H1 (cell line): ENCODE measurements around the gene DRC3. TPM values are rescaled to one million over a fixed set of nuclear protein-coding genes. Genes with fewer than 3 reads are reported as not detected.

ENCODE experiments used
- CTCF ChIA-PET: fragments of 300-600 bp; sonication (Branson Sonifier 250); formaldehyde crosslinking; loops from one replicate; lab custom pipeline; 2021; ENCODE audit not compliant: partially characterized antibody; lab: Charles Lee
- POLR2A ChIA-PET: fragments of 300-600 bp; sonication (Branson Sonifier 250); formaldehyde crosslinking; loops from one replicate; lab custom pipeline; 2021; ENCODE audit warnings: inconsistent platforms; ENCODE audit not compliant: partially characterized antibody; lab: Charles Lee
- DNase-seq, 2 experiments: peaks; one replicate each; pipeline versions ENCODE4 v3.0.0 to v3.0.0-alpha.2; 2010 to 2022; ENCODE audit warnings: low spot score in 2 of 2, low read depth in 1 of 2, mixed read lengths in 1 of 2
- FAIRE-seq: peaks from 2 replicates; lab custom pipeline; 2011; peaks lifted over from hg19 to GRCh38; lab: Jason Lieb, UNC
- H2AFZ ChIP-seq: 2 replicates; pipeline ENCODE4 v1.8.1; 2012; ENCODE audit warnings: low read length, inconsistent platforms
- H2AK5ac ChIP-seq: 2 replicates; pipeline ENCODE4 v1.6.1; 2013; ENCODE audit warnings: low read depth, low read length
- H2BK120ac ChIP-seq: replicated peaks from 2 replicates; pipeline ENCODE3; 2013; ENCODE audit warnings: low read depth, low read length, inconsistent platforms
- H2BK12ac ChIP-seq: 2 replicates; pipeline ENCODE4 v1.6.1; 2013; ENCODE audit warnings: low read depth, low read length
- H2BK15ac ChIP-seq: 2 replicates; pipeline ENCODE4 v1.6.1; 2013; ENCODE audit warnings: low read length
- H2BK20ac ChIP-seq: 2 replicates; pipeline ENCODE4 v1.6.1; 2013; ENCODE audit warnings: low read length
- H2BK5ac ChIP-seq: 2 replicates; pipeline ENCODE4 v1.6.1; 2013; ENCODE audit warnings: low read depth, low read length
- H3K14ac ChIP-seq: 2 replicates; pipeline ENCODE4 v1.6.1; 2013; ENCODE audit warnings: inconsistent platforms; ENCODE audit not compliant: insufficient read length
- H3K18ac ChIP-seq: 2 replicates; pipeline ENCODE4 v1.6.1; 2013; ENCODE audit warnings: low read length; ENCODE audit errors: extremely low read depth
- H3K23ac ChIP-seq: 2 replicates; pipeline ENCODE4 v1.6.1; 2013; ENCODE audit warnings: inconsistent platforms; ENCODE audit not compliant: insufficient read length
- H3K23me2 ChIP-seq: 2 replicates; pipeline ENCODE4 v1.6.1; 2013; ENCODE audit warnings: low read depth, low read length
- H3K27ac ChIP-seq: 2 replicates; pipeline ENCODE4 v1.6.1; 2011; ENCODE audit warnings: low read depth, low read length, inconsistent platforms
- H3K27me3 ChIP-seq, 4 experiments: replicated peaks in 1 of 4; 1 replicate in 1 of 4; 2 replicates in 3 of 4; pipeline versions ENCODE4 v1.6.1 to v1.8.1; 2011 to 2013; ENCODE audit warnings: low read length in 3 of 4, mild to moderate bottlenecking in 3 of 4, inconsistent platforms in 2 of 4, mixed read lengths in 2 of 4, moderate library complexity in 1 of 4; ENCODE audit not compliant: control insufficient read depth in 3 of 4, insufficient read depth in 3 of 4; ENCODE audit errors: extremely low read depth in 1 of 4
- H3K36me3 ChIP-seq, 4 experiments: 2 replicates each; pipeline versions ENCODE4 v1.6.1 to v1.8.1; 2011 to 2013; ENCODE audit warnings: mild to moderate bottlenecking in 4 of 4, low read length in 3 of 4, moderate library complexity in 2 of 4, control low read depth in 1 of 4, inconsistent platforms in 1 of 4; ENCODE audit not compliant: insufficient read depth in 4 of 4, control insufficient read depth in 2 of 4
- H3K4ac ChIP-seq: replicated peaks from 2 replicates; pipeline ENCODE3; 2013; ENCODE audit warnings: low read length, low read depth, mixed read lengths, inconsistent platforms; ENCODE audit not compliant: insufficient read length
- H3K4me1 ChIP-seq, 4 experiments: replicated peaks in 1 of 4; 1 replicate in 1 of 4; 2 replicates in 3 of 4; pipeline versions ENCODE4 v1.6.1 to v1.8.1; 2011 to 2013; ENCODE audit warnings: low read length in 3 of 4, inconsistent platforms in 2 of 4, mixed read lengths in 1 of 4; ENCODE audit not compliant: insufficient read depth in 4 of 4, control insufficient read depth in 3 of 4
- H3K4me2 ChIP-seq, 2 experiments: 2 replicates each; pipeline versions ENCODE4 v1.6.1 to v1.8.1; 2011 to 2013; ENCODE audit warnings: low read depth in 2 of 2, low read length in 2 of 2, control low read depth in 1 of 2, inconsistent platforms in 1 of 2, mild to moderate bottlenecking in 1 of 2; ENCODE audit not compliant: insufficient read depth in 1 of 2
- H3K4me3 ChIP-seq, 4 experiments: fragments of 200-600, 300-600 bp in 1 of 4; sonication (generic), shearing (Covaris generic), sonication (Bioruptor Twin) in 1 of 4; 2 replicates each; pipeline versions ENCODE4 v1.5.1 to v1.8.1; 2011 to 2016; ENCODE audit warnings: low read length in 4 of 4, low read depth in 3 of 4, control low read depth in 2 of 4, inconsistent platforms in 2 of 4, mild to moderate bottlenecking in 2 of 4, mixed read lengths in 1 of 4, moderate library complexity in 1 of 4; ENCODE audit not compliant: insufficient read depth in 2 of 4; ENCODE audit errors: extremely low read depth in 1 of 4
- H3K56ac ChIP-seq: replicated peaks from 2 replicates; pipeline ENCODE3; 2013; ENCODE audit warnings: low read depth, mild to moderate bottlenecking, mixed read lengths, low read length, inconsistent platforms; ENCODE audit not compliant: insufficient read length
- H3K79me1 ChIP-seq: 2 replicates; pipeline ENCODE4 v1.6.1; 2013; ENCODE audit warnings: low read depth, low read length, control low read depth
- H3K79me2 ChIP-seq, 2 experiments: 2 replicates each; pipeline versions ENCODE4 v1.6.1 to v1.8.1; 2012 to 2013; ENCODE audit warnings: low read length in 2 of 2, mild to moderate bottlenecking in 2 of 2, inconsistent platforms in 1 of 2; ENCODE audit not compliant: insufficient read depth in 2 of 2, control insufficient read depth in 1 of 2
- H3K9ac ChIP-seq, 4 experiments: replicated peaks in 1 of 4; 1 replicate in 1 of 4; 2 replicates in 3 of 4; pipeline versions ENCODE4 v1.6.1 to v1.8.1; 2011 to 2013; ENCODE audit warnings: low read depth in 3 of 4, low read length in 3 of 4, control low read depth in 2 of 4, mild to moderate bottlenecking in 2 of 4, moderate library complexity in 2 of 4, inconsistent platforms in 1 of 4; ENCODE audit errors: extremely low read depth in 1 of 4
- H3K9me3 ChIP-seq, 2 experiments: 2 replicates each; pipeline versions ENCODE4 v1.6.1 to v1.8.1; 2012 to 2013; ENCODE audit warnings: mild to moderate bottlenecking in 2 of 2, moderate library complexity in 2 of 2, control low read depth in 1 of 2, inconsistent platforms in 1 of 2, low read depth in 1 of 2, low read length in 1 of 2, mixed read lengths in 1 of 2; ENCODE audit not compliant: insufficient read depth in 2 of 2
- H4K20me1 ChIP-seq, 2 experiments: replicated peaks in 1 of 2; 2 replicates each; pipeline versions ENCODE3 to v1.8.1; 2011 to 2013; ENCODE audit warnings: inconsistent platforms in 2 of 2, low read length in 2 of 2, mild to moderate bottlenecking in 1 of 2; ENCODE audit not compliant: insufficient read depth in 2 of 2, control insufficient read depth in 1 of 2
- H4K5ac ChIP-seq: 2 replicates; pipeline ENCODE4 v1.6.1; 2013; ENCODE audit warnings: low read length, low read depth, mixed read lengths, inconsistent platforms; ENCODE audit not compliant: insufficient read length
- H4K8ac ChIP-seq: 2 replicates; pipeline ENCODE4 v1.8.0; 2013; ENCODE audit warnings: mild to moderate bottlenecking, moderate library complexity, low read length, inconsistent platforms; ENCODE audit not compliant: insufficient read depth; ENCODE audit errors: extremely low read depth
- H4K91ac ChIP-seq: replicated peaks from 2 replicates; pipeline ENCODE3; 2013; ENCODE audit warnings: low read length, mixed read lengths, inconsistent platforms; ENCODE audit not compliant: insufficient read length
- CBX8 ChIP-seq: fragments of 300-800, 300-1000 bp; sonication (generic); IDR thresholded peaks from 2 replicates; pipeline ENCODE4 v1.7.1; 2016; ENCODE audit warnings: low read depth, low read length, borderline replicate concordance
- CHD1 ChIP-seq: IDR thresholded peaks from 2 replicates; pipeline ENCODE4 v1.6.1; 2012; ENCODE audit warnings: low read depth, low read length, improper control_type of control experiment
- CTCF ChIP-seq, 3 experiments: IDR thresholded peaks; 1 replicate in 2 of 3; 2 replicates in 1 of 3; pipeline versions ENCODE4 v1.5.1 to v1.6.1; 2011; ENCODE audit warnings: low read length in 3 of 3, mild to moderate bottlenecking in 3 of 3, inconsistent platforms in 2 of 3, low read depth in 1 of 3, moderate library complexity in 1 of 3; ENCODE audit not compliant: insufficient read depth in 1 of 3; ENCODE audit errors: control extremely low read depth in 1 of 3
- GTF2F1 ChIP-seq: IDR thresholded peaks from 2 replicates; pipeline ENCODE4 v1.6.1; 2012; ENCODE audit warnings: low read depth, low read length, improper control_type of control experiment, borderline replicate concordance
- MAX ChIP-seq: IDR thresholded peaks from 2 replicates; pipeline ENCODE4 v1.6.1; 2012; ENCODE audit warnings: inconsistent platforms
- RXRA ChIP-seq: IDR thresholded peaks from 2 replicates; pipeline ENCODE4 v1.6.1; 2011; ENCODE audit warnings: low read depth, mild to moderate bottlenecking, low read length, moderate library complexity; ENCODE audit not compliant: insufficient read depth
- SIX5 ChIP-seq: IDR thresholded peaks from 2 replicates; pipeline ENCODE4 v1.6.1; 2011; ENCODE audit warnings: mild to moderate bottlenecking, low read depth, low read length
- TAF1 ChIP-seq: IDR thresholded peaks from 2 replicates; pipeline ENCODE4 v1.6.1; 2011; ENCODE audit warnings: mild to moderate bottlenecking, low read depth, low read length
- ZNF274 ChIP-seq: IDR thresholded peaks from 2 replicates; pipeline ENCODE4 v1.7.0; 2012; ENCODE audit warnings: low read length, borderline replicate concordance; ENCODE audit errors: extremely low read depth
- WGBS, 2 experiments: shearing (Covaris generic) in 1 of 2; methylation state at CpG; one replicate each; pipeline versions ENCODE4 v1.1.6 to v1.1.7; 2013 to 2015; ENCODE audit warnings: low lambda C conversion rate in 2 of 2, mixed read lengths in 2 of 2, inconsistent platforms in 1 of 2, low coverage in 1 of 2, missing lambda C conversion rate in 1 of 2; ENCODE audit not compliant: insufficient replicate concordance in 2 of 2, insufficient coverage in 1 of 2, insufficient read length in 1 of 2; ENCODE audit errors: extremely low coverage in 1 of 2, missing lambda C conversion rate in 1 of 2; 5-methylcytosine and 5-hydroxymethylcytosine counted together
- polyA plus RNA-seq, 7 experiments: library from polyadenylated mRNA; depleted of rRNA in 3 of 7; stranded (reverse) in 5 of 7; unstranded in 2 of 7; fragments of >200 nt in 5 of 7; fragments of 200-250 nt in 2 of 7; gene quantifications; 1 replicate in 5 of 7; 2 replicates in 1 of 7; 4 replicates in 1 of 7; pipeline versions ENCODE4 v1.2.1 to v1.2.3, GENCODE V29; 2011 to 2013; ENCODE audit warnings: missing spikeins in 2 of 7, mixed read lengths in 2 of 7
- total RNA-seq: library from RNA; stranded (reverse); fragmentation: NEBNext Ultra II Directional; extraction: Animal tissue kit (Norgen Biotek cat#: 25700); gene quantifications from 2 replicates; pipeline ENCODE4 v1.2.1, GENCODE V29; 2021
- TF ChIP-seq, protein P1 (sequence below): IDR thresholded peaks from 2 replicates; pipeline ENCODE4 v1.6.1; 2011; ENCODE audit warnings: low read depth, mild to moderate bottlenecking, low read length; ENCODE audit not compliant: insufficient read depth

The DRC3 gene
- total and polyA plus RNA-seq, 2 of the 8 experiments (the other 6 are each of a cell fraction or from before 2014, with no cell fraction given) = 0.59 TPM; not detected in 1

GRCh38 chr17:17987901-17988300 lies 15.2 kb downstream of the DRC3 start:
- ChIA-PET POLR2A (no interaction called here), CTCF (interaction anchor here (1.2 to 3.9 kb wide), 5 partner anchors 13 to 98 kb away, joined by 4 to 23 read pairs (median 5); no protein-coding TSS in a partner anchor)
- FAIRE-seq = no peak
- H3K18ac ChIP-seq = no peak overlapping the region
- H3K36me3 ChIP-seq = no peaks in the 10 kb centered on the region
- no peak overlapping the region for H3K9ac ChIP-seq
- no peak overlapping the region for H4K91ac ChIP-seq
- H3K4ac ChIP-seq = no peak overlapping the region
- H3K23ac ChIP-seq = no peak overlapping the region
- H2AK5ac ChIP-seq = no peak overlapping the region
- no peak overlapping the region for H3K56ac ChIP-seq
- H3K9me3 ChIP-seq = no peaks in the 10 kb centered on the region
- no peak overlapping the region for H2BK5ac ChIP-seq
- no peak overlapping the region for H2AFZ ChIP-seq
- H2BK20ac ChIP-seq = no peak overlapping the region
- WGBS, 2 experiments = 89% methylated on average over 14 of the region's 14 CpGs; no CpG with 5 or more reads in 1 of the 2 experiments
- no peak overlapping the region for H3K4me2 ChIP-seq
- no peak for TF ChIP-seq TAF1
- TF ChIP-seq, protein P1, sequence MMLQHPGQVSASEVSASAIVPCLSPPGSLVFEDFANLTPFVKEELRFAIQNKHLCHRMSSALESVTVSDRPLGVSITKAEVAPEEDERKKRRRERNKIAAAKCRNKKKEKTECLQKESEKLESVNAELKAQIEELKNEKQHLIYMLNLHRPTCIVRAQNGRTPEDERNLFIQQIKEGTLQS = no peak
- no peak for TF ChIP-seq MAX
- no peak for TF ChIP-seq ZNF274
- no peak for TF ChIP-seq CHD1
- TF ChIP-seq CTCF (IDR thresholded peaks at IDR 0.05; ENCODE audit: control extremely low read depth in 1 of 3, insufficient read depth in 1 of 3, low read depth in 1 of 3, low read length in 3 of 3) = no peak
- no peak for TF ChIP-seq RXRA
- TF ChIP-seq GTF2F1 = no peak
- no peak for TF ChIP-seq CBX8
- no peak for TF ChIP-seq SIX5
- TF ChIP-seq, all 59 proteins: peak for 0
- Histone ChIP-seq H4K20me1 (no peaks in the 10 kb centered on the region), H2BK15ac (no peak overlapping the region), H2BK12ac (no peak overlapping the region), H3K4me3 (no peak overlapping the region), H4K8ac (no peak overlapping the region; the same call in 1 of the 2 replicates), H3K14ac (no peak overlapping the region), H2BK120ac (no peak overlapping the region), H3K27ac (no peak overlapping the region), H3K79me1 (no peaks in the 10 kb centered on the region), H3K79me2 (no peaks in the 10 kb centered on the region), H4K5ac (no peak overlapping the region), H3K4me1 (no peaks in the 10 kb centered on the region; a peak in 1 of 7 replicates), H3K27me3 (no peaks in the 10 kb centered on the region; a peak in 1 of 7 replicates), H3K23me2 (no peaks in the 10 kb centered on the region)
- no peak for DNase-seq
